ENCODE data around the gene PASD1.

Gene PASD1

GRCh38 chrX:151702741-151703340 is 139.4 kb downstream of the PASD1 start:
- no peak for DNase-seq

- DNase-seq: no peak
Observed at GRCh38 chrX:151703487-151703886, 140.0 kb downstream of the PASD1 start.

- no peak for DNase-seq
Observed at GRCh38 chrX:151704041-151704663, 140.7 kb downstream of the PASD1 start.

- DNase-seq: no peak
Observed at GRCh38 chrX:151708821-151709220, 145.3 kb downstream of the PASD1 start.

GRCh38 chrX:151710457-151710856 is 147.0 kb downstream of the PASD1 start:
- DNase-seq: no peak

- no peak for DNase-seq
Observed at GRCh38 chrX:151711154-151711553, 147.7 kb downstream of the PASD1 start.

GRCh38 chrX:151711787-151712186 is 148.3 kb downstream of the PASD1 start:
- DNase-seq: no peak

GRCh38 chrX:151712253-151712652 is 148.8 kb downstream of the PASD1 start:
- DNase-seq: no peak

GRCh38 chrX:151713849-151714248 is 150.4 kb downstream of the PASD1 start:
- no peak for DNase-seq

GRCh38 chrX:151714362-151714761 is 150.9 kb downstream of the PASD1 start:
- no peak for DNase-seq

GRCh38 chrX:151715752-151716151 is 152.3 kb downstream of the PASD1 start, which contains the start of gene FATE1:
Gene FATE1, plus strand, starts transcription at chrX:151716035. Its CDS starts 85 bp downstream, at chrX:151716120.
- DNase-seq: no peak

- DNase-seq: no peak
Observed at GRCh38 chrX:151722241-151722846, 158.9 kb downstream of the PASD1 start.

GRCh38 chrX:151723156-151723760 is 159.8 kb downstream of the PASD1 start:
- no peak for DNase-seq

- no peak for DNase-seq
Observed at GRCh38 chrX:151724563-151725337, 161.3 kb downstream of the PASD1 start.

GRCh38 chrX:151725338-151725614 is 161.8 kb downstream of the PASD1 start:
- DNase-seq: no peak

Data from activated effector memory CD4-positive, alpha-beta T cell treated with anti-CD3 and anti-CD28 coated beads, Interleukin-2, amount 50 U/mL, for 16 hours (primary cell).